MM.1S (cell line): ENCODE measurements around the gene MAT1A.

Experiments used
- DNase-seq: peaks from one replicate; pipeline ENCODE4 v3.0.0-alpha.2; 2015
- H2AFZ ChIP-seq: fragments of 300-600 bp; sonication (generic); 2 replicates; pipeline ENCODE4 v1.6.0; 2016; ENCODE audit warnings: antibody characterized with exemption, low read length
- H3F3A ChIP-seq: fragments of 300-600 bp; sonication (generic); 2 replicates; pipeline ENCODE4 v1.6.1; 2016; ENCODE audit warnings: mild to moderate bottlenecking, antibody characterized with exemption, low read length, moderate library complexity, mixed read lengths; ENCODE audit not compliant: insufficient read depth
- H3K27ac ChIP-seq: fragments of 300-600 bp; sonication (generic); 2 replicates; pipeline ENCODE4 v1.5.1; 2016; ENCODE audit warnings: mild to moderate bottlenecking, low read length
- H3K27me3 ChIP-seq: fragments of 300-600 bp; sonication (generic); replicated peaks from 2 replicates; pipeline ENCODE4 v1.6.0; 2016; ENCODE audit warnings: low read length; ENCODE audit not compliant: insufficient read depth
- H3K36me3 ChIP-seq: fragments of 300-600 bp; sonication (generic); replicated peaks from 2 replicates; pipeline ENCODE4 v1.6.1; 2016; ENCODE audit warnings: mild to moderate bottlenecking, low read length, mixed read lengths; ENCODE audit not compliant: insufficient read depth
- H3K4me1 ChIP-seq: fragments of 300-600 bp; sonication (generic); 2 replicates; pipeline ENCODE4 v1.6.1; 2016; ENCODE audit warnings: low read length, mixed read lengths
- H3K4me2 ChIP-seq: fragments of 300-600 bp; sonication (generic); 2 replicates; pipeline ENCODE4 v1.6.0; 2016; ENCODE audit warnings: low read depth, low read length
- H3K4me3 ChIP-seq: fragments of 300-600 bp; sonication (generic); 2 replicates; pipeline ENCODE4 v1.5.1; 2016; ENCODE audit warnings: low read length, mixed read lengths
- H3K79me2 ChIP-seq: fragments of 300-600 bp; sonication (generic); 2 replicates; pipeline ENCODE4 v1.6.1; 2016; ENCODE audit warnings: mixed run types, low read length, mixed read lengths
- H3K9ac ChIP-seq: fragments of 300-600 bp; sonication (generic); 2 replicates; pipeline ENCODE4 v1.6.1; 2016; ENCODE audit warnings: low read length, mixed read lengths
- H3K9me2 ChIP-seq: fragments of 300-600 bp; sonication (generic); replicated peaks from 2 replicates; pipeline ENCODE4 v1.6.1; 2016; ENCODE audit warnings: mild to moderate bottlenecking, low read length, mixed read lengths; ENCODE audit not compliant: insufficient read depth
- H3K9me3 ChIP-seq: fragments of 300-600 bp; sonication (generic); replicated peaks from 2 replicates; pipeline ENCODE4 v1.6.1; 2016; ENCODE audit warnings: mild to moderate bottlenecking, low read length, mixed read lengths; ENCODE audit not compliant: insufficient read depth
- H4K20me1 ChIP-seq: fragments of 300-600 bp; sonication (generic); 2 replicates; pipeline ENCODE4 v1.6.1; 2016; ENCODE audit warnings: mild to moderate bottlenecking, low read length, moderate library complexity, mixed read lengths; ENCODE audit not compliant: insufficient read depth
- CTCF ChIP-seq: fragments of 300-600 bp; sonication (generic); IDR thresholded peaks from 2 replicates; pipeline ENCODE4 v1.5.1; 2016; ENCODE audit warnings: antibody characterized with exemption, low read length, mixed read lengths
- EZH2 ChIP-seq: fragments of 300-600 bp; sonication (generic); optimal IDR thresholded peaks from 2 replicates; pipeline ENCODE3; 2017; ENCODE audit warnings: low read depth, mild to moderate bottlenecking, antibody characterized with exemption, low read length, mixed read lengths
- EZH2phosphoT487 ChIP-seq: fragments of 300-600 bp; sonication (generic); IDR thresholded peaks from 2 replicates; pipeline ENCODE4 v1.6.1; 2018; ENCODE audit warnings: antibody characterized with exemption, low read length

The MAT1A gene

GRCh38 chr10:80273523-80274170, 15.8 kb downstream of the MAT1A start:
- H3K4me2 ChIP-seq, result no peak overlapping the region
- no peaks in the 10 kb centered on the region for H3K9me2 ChIP-seq
- H4K20me1 ChIP-seq, result no peaks in the 10 kb centered on the region
- H3K9me3 ChIP-seq, result no peaks in the 10 kb centered on the region
- H3K4me1 ChIP-seq, result no peaks in the 10 kb centered on the region
- TF ChIP-seq CTCF (no peak), EZH2 (no peak), EZH2phosphoT487 (no peak)
- no peak overlapping the region for H3K4me3 ChIP-seq
- no peak overlapping the region for H3K9ac ChIP-seq
- H3K27ac ChIP-seq, result no peak overlapping the region
- no peak for DNase-seq
- H3F3A ChIP-seq, result no peaks in the 10 kb centered on the region
- no peak overlapping the region for H2AFZ ChIP-seq
- H3K36me3 ChIP-seq, result no peaks in the 10 kb centered on the region
- H3K79me2 ChIP-seq, result no peaks in the 10 kb centered on the region
- H3K27me3 ChIP-seq, result no peaks in the 10 kb centered on the region

- TF ChIP-seq EZH2 (no peak), EZH2phosphoT487 (no peak)
- no peak for DNase-seq
Measured at GRCh38 chr10:80272793-80273522, 16.5 kb downstream of the MAT1A start.

GRCh38 chr10:80271416-80271815, 18.0 kb downstream of the MAT1A start:
- no peak for DNase-seq
- Histone ChIP-seq H3K36me3 (no peaks in the 10 kb centered on the region), H3K4me2 (no peak overlapping the region), H3F3A (no peaks in the 10 kb centered on the region), H2AFZ (no peak overlapping the region), H3K4me3 (no peak overlapping the region), H4K20me1 (no peaks in the 10 kb centered on the region), H3K27ac (no peak overlapping the region), H3K9me2 (no peaks in the 10 kb centered on the region), H3K79me2 (no peaks in the 10 kb centered on the region), H3K27me3 (no peaks in the 10 kb centered on the region), H3K9me3 (no peaks in the 10 kb centered on the region), H3K4me1 (no peaks in the 10 kb centered on the region), H3K9ac (no peak overlapping the region)
- TF ChIP-seq CTCF (no peak), EZH2phosphoT487 (no peak), EZH2 (no peak)

More at GRCh38 chr10:80272793-80273522, 16.5 kb downstream of the MAT1A start:
- no peaks in the 10 kb centered on the region for H4K20me1 ChIP-seq
- H3F3A ChIP-seq, result no peaks in the 10 kb centered on the region
- H2AFZ ChIP-seq, result no peak overlapping the region
- no peak overlapping the region for H3K4me3 ChIP-seq
- H3K9ac ChIP-seq, result no peak overlapping the region
- no peaks in the 10 kb centered on the region for H3K27me3 ChIP-seq
- no peaks in the 10 kb centered on the region for H3K9me2 ChIP-seq
- H3K36me3 ChIP-seq, result no peaks in the 10 kb centered on the region
- H3K27ac ChIP-seq, result no peak overlapping the region
- H3K4me1 ChIP-seq, result no peaks in the 10 kb centered on the region
- H3K9me3 ChIP-seq, result no peaks in the 10 kb centered on the region
- no peak overlapping the region for H3K4me2 ChIP-seq
- H3K79me2 ChIP-seq, result no peaks in the 10 kb centered on the region

GRCh38 chr10:80270887-80271286, 18.6 kb downstream of the MAT1A start:
- H3K79me2 ChIP-seq, result no peaks in the 10 kb centered on the region
- DNase-seq, result no peak
- no peak overlapping the region for H3K9ac ChIP-seq
- H3K4me2 ChIP-seq, result no peak overlapping the region
- H3F3A ChIP-seq, result no peaks in the 10 kb centered on the region
- no peak overlapping the region for H3K4me3 ChIP-seq
- no peak overlapping the region for H2AFZ ChIP-seq
- no peaks in the 10 kb centered on the region for H3K27me3 ChIP-seq
- no peaks in the 10 kb centered on the region for H4K20me1 ChIP-seq
- no peak overlapping the region for H3K27ac ChIP-seq
- no peaks in the 10 kb centered on the region for H3K9me3 ChIP-seq
- TF ChIP-seq CTCF, result no peak
- TF ChIP-seq EZH2phosphoT487, result no peak
- no peak for TF ChIP-seq EZH2
- H3K9me2 ChIP-seq, result no peaks in the 10 kb centered on the region
- H3K4me1 ChIP-seq, result no peaks in the 10 kb centered on the region
- no peaks in the 10 kb centered on the region for H3K36me3 ChIP-seq
